PC-9 (cell line): ENCODE results near the gene CACNA1D.

Experiments used
- EZH2 ChIP-seq: fragments of 200-600 bp; sonication (generic); IDR thresholded peaks from 2 replicates; pipeline ENCODE4 v1.8.0; 2017; ENCODE audit warnings: antibody characterized with exemption, low read depth
- TF ChIP-seq, protein P1 (sequence below): fragments of 200-600 bp; sonication (generic); conservative IDR thresholded peaks from 2 replicates; pipeline ENCODE4 v1.6.1; 2017; ENCODE audit warnings: mixed run types, antibody characterized with exemption, mild to moderate bottlenecking, moderate library complexity

DNA sequence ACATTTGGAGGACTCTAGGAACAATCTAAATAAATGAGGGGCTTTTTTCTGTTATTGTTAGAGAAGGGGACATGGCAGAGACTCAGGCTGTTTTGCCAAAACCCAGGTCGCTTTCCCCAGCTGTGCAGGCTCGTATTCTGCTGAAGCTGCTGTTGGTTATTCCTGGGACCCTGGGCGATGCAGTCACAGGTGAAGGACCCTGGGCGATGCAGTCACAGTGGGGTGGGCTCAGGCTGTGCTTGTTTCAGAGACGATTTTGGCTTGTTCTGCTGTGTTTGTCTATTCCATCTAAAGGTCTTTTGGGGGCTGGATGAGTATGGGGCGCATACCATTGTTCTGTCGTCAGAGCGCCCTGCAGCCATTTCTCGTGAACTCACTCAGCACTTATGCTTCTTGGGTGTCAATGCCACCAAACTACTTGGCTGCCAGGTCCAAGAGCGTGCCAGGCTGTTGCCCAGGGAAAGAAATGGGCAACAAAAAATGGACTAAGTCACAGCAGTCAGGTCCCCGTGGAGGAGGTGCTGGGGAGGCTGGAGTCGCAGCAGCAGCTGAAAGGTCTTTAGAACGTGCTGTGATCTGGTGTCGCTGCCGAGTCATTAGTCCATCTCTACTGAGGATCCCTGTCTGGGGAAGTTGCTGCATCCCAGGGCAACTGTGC lies 200.4 kb downstream of the CACNA1D start:
- no peak for TF ChIP-seq EZH2
- TF ChIP-seq, protein P1, sequence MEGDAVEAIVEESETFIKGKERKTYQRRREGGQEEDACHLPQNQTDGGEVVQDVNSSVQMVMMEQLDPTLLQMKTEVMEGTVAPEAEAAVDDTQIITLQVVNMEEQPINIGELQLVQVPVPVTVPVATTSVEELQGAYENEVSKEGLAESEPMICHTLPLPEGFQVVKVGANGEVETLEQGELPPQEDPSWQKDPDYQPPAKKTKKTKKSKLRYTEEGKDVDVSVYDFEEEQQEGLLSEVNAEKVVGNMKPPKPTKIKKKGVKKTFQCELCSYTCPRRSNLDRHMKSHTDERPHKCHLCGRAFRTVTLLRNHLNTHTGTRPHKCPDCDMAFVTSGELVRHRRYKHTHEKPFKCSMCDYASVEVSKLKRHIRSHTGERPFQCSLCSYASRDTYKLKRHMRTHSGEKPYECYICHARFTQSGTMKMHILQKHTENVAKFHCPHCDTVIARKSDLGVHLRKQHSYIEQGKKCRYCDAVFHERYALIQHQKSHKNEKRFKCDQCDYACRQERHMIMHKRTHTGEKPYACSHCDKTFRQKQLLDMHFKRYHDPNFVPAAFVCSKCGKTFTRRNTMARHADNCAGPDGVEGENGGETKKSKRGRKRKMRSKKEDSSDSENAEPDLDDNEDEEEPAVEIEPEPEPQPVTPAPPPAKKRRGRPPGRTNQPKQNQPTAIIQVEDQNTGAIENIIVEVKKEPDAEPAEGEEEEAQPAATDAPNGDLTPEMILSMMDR: no peak
